ENCODE results near the gene ARHGDIA. TPM values are rescaled to one million over a fixed set of nuclear protein-coding genes. Genes with fewer than 3 reads are reported as not detected.

Gene ARHGDIA
- total RNA-seq, 4 donors from 2014 or later, result 189 to 480 (median 323) TPM

DNA sequence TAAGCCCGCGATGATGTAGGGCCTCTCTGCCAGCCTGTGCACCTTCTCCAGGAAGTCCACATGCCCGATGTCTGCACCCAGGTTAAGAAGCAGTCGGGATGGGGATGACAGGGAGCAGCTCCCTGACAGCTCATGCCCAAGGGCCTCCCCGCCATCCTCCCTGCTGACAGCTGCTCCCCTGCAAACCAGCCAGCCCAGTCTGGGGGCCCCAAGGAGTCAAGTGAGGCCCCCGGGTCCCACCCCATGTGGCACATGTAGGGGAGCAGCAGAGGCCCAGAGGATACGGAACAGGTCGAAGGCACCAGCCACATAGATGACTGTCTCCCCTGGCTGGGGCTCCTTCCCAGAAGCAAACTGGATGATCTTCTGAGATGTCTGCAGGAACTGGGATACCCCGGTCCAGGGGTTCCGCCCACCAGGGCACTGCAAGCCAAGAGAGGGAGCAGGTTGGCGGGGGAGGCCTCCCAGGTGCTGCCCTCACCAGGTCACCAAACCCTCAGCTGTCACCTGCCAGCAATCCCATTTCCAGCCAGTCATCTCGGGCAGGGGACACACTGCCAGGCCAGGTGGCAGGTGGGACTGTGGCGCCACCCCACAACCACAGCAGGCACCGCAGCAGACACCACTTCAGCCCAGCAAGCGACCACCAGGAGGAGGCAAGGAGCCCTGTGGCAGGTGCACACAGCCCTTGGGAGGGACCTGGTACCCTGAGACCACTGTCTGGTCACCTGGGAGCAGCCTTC lies 35.5 kb upstream of the ARHGDIA start:
- no peak for DNase-seq
- 90% methylated on average over 11 of the region's 15 CpGs; no CpG with 5 or more reads in 1 of the 2 donors for WGBS, 2 donors (ENCODE audit: low coverage in 1 of 2)
- Histone ChIP-seq H3K36me3 (no peaks in the 10 kb centered on the region), H3K27me3 (peaks cover 16% of the 10 kb centered on the region), H3K27ac (no peak overlapping the region), H3K4me3 (no peak overlapping the region), H3K9me3 (no peaks in the 10 kb centered on the region), H3K4me1 (peaks cover 18 to 26% (median 23%) of the 10 kb centered on the region in 4 donors)
- TF ChIP-seq EP300 (IDR thresholded peaks at IDR 0.05; ENCODE audit: low read depth) (no peak), POLR2A (IDR thresholded peaks at IDR 0.05) (no peak), POLR2AphosphoS5 (IDR thresholded peaks at IDR 0.05) (no peak)
- TF ChIP-seq, protein P1, sequence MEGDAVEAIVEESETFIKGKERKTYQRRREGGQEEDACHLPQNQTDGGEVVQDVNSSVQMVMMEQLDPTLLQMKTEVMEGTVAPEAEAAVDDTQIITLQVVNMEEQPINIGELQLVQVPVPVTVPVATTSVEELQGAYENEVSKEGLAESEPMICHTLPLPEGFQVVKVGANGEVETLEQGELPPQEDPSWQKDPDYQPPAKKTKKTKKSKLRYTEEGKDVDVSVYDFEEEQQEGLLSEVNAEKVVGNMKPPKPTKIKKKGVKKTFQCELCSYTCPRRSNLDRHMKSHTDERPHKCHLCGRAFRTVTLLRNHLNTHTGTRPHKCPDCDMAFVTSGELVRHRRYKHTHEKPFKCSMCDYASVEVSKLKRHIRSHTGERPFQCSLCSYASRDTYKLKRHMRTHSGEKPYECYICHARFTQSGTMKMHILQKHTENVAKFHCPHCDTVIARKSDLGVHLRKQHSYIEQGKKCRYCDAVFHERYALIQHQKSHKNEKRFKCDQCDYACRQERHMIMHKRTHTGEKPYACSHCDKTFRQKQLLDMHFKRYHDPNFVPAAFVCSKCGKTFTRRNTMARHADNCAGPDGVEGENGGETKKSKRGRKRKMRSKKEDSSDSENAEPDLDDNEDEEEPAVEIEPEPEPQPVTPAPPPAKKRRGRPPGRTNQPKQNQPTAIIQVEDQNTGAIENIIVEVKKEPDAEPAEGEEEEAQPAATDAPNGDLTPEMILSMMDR (IDR thresholded peaks at IDR 0.05), result no peak
- intact Hi-C loops (cut with DNase I; ENCODE audit: low total_unique reads) (no loop called here), in situ Hi-C loops (cut with MboI; ENCODE audit: low pct_ligation_motif_present in 1 of 4, low pct_unique_long_range_greater_than_20kb in 1 of 4, low sequenced_read_pairs in 3 of 4) (no loop called here)

DNA sequence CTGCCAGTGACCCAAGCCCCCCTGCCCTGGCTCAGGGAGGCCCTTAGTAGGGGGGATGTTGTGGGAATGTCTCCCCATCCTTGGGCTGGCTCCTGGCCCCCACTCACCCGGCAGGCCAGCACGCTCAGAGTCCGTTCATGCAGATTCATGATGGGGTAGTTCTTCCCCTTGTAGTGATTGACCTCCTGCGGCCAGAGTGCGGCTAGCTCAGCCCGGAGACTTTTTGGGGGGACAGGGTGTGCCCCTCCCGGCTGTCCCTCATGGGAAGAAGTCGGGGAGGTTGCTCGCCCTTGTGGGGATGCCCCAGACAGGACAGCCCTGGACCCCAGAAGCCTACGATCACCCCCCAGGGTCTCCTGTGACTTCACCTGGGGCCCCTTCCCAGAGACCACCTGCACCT lies 34.9 kb upstream of the ARHGDIA start:
- Histone ChIP-seq H3K9me3 (no peaks in the 10 kb centered on the region), H3K4me3 (no peak overlapping the region), H3K4me1 (peaks cover 20 to 27% (median 22%) of the 10 kb centered on the region in 4 donors), H3K27me3 (peaks cover 21% of the 10 kb centered on the region), H3K27ac (no peak overlapping the region), H3K36me3 (no peaks in the 10 kb centered on the region)
- no peak for DNase-seq
- TF ChIP-seq EP300 (IDR thresholded peaks at IDR 0.05; ENCODE audit: low read depth), result no peak
- TF ChIP-seq POLR2A (IDR thresholded peaks at IDR 0.05), result no peak
- intact Hi-C loops (cut with DNase I; ENCODE audit: low total_unique reads), result no loop called here
- WGBS, 2 donors (ENCODE audit: low coverage in 1 of 2), result 98% methylated on average over 9 of the region's 10 CpGs; no CpG with 5 or more reads in 1 of the 2 donors
- in situ Hi-C loops (cut with MboI; ENCODE audit: low pct_ligation_motif_present in 1 of 4, low pct_unique_long_range_greater_than_20kb in 1 of 4, low sequenced_read_pairs in 3 of 4), result no loop called here

GRCh38 chr17:81905424-81905875 lies 34.3 kb upstream of the ARHGDIA start:
- no peak for TF ChIP-seq EP300 (IDR thresholded peaks at IDR 0.05; ENCODE audit: low read depth)
- TF ChIP-seq POLR2AphosphoS5 (IDR thresholded peaks at IDR 0.05), result no peak
- no peak for TF ChIP-seq POLR2A (IDR thresholded peaks at IDR 0.05)
- TF ChIP-seq, protein P1 (IDR thresholded peaks at IDR 0.05), result no peak
- no peaks in the 10 kb centered on the region for H3K36me3 ChIP-seq
- intact Hi-C loops (cut with DNase I; ENCODE audit: low total_unique reads), result no loop called here
- no peak overlapping the region for H3K27ac ChIP-seq
- peaks cover 21% of the 10 kb centered on the region for H3K27me3 ChIP-seq
- in situ Hi-C loops (cut with MboI; ENCODE audit: low pct_ligation_motif_present in 1 of 4, low pct_unique_long_range_greater_than_20kb in 1 of 4, low sequenced_read_pairs in 3 of 4), result no loop called here
- peaks cover 19 to 24% (median 21%) of the 10 kb centered on the region in 4 donors for H3K4me1 ChIP-seq
- H3K9me3 ChIP-seq, result no peaks in the 10 kb centered on the region
- no peak for DNase-seq
- no peak overlapping the region for H3K4me3 ChIP-seq
- 90% methylated on average over 15 of the region's 16 CpGs; no CpG with 5 or more reads in 1 of the 2 donors for WGBS, 2 donors (ENCODE audit: low coverage in 1 of 2)

DNA sequence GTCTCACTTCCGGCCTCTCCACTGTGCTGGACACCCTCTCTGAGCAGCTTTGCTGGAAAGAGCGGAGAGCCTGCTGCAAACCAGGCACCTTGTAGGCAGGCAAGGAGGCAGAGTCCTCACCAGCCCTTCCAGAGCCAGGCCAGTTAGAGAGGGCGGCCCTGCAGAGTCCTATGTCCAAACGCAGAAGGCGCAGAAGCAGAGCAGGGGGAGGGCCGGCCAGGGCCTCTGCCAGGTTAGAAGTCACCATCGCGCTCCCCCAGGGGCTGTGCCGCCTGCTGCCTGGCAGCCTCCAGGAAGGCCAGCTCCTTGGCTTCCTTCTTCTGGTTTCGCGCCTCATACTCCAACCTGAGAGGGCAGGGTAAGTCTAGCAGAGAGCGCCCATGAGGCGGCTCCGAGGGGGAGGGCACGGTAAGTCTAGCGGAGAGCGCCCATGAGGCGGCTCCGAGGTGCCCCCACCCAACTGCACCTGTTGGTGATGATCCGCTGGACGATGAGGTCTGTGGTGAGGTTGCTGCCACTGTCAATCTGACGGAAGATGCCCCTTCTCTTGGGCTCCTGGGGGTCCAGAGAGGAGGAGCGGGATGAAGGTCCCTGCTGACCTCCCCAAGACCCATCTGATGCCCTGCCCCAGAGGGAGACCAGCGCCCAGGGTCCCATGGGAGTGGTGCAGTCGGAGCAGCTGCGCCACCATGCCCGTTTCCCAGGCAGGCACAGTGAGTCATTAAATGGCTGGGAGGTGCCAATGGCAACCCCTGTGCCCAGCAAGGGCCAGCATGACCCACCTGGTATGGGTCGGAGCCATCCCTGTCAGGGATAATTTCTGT lies 33.7 kb upstream of the ARHGDIA start:
- intact Hi-C loops (cut with DNase I; ENCODE audit: low total_unique reads), result no loop called here
- no peak overlapping the region for H3K4me3 ChIP-seq
- WGBS, 2 donors (ENCODE audit: low coverage in 1 of 2), result 92% methylated on average over 27 of the region's 28 CpGs; no CpG with 5 or more reads in 1 of the 2 donors
- H3K27ac ChIP-seq, result no peak overlapping the region
- no peaks in the 10 kb centered on the region for H3K9me3 ChIP-seq
- H3K36me3 ChIP-seq, result peaks cover 0 to 4% (median 0%) of the 10 kb centered on the region in 4 donors
- no peak for DNase-seq
- peaks cover 21% of the 10 kb centered on the region for H3K27me3 ChIP-seq
- peaks cover 13 to 18% (median 15%) of the 10 kb centered on the region in 4 donors for H3K4me1 ChIP-seq
- TF ChIP-seq POLR2A (IDR thresholded peaks at IDR 0.05), result no peak
- no peak for TF ChIP-seq EP300 (IDR thresholded peaks at IDR 0.05; ENCODE audit: low read depth)
- TF ChIP-seq, protein P1 (IDR thresholded peaks at IDR 0.05), result no peak
- no peak for TF ChIP-seq POLR2AphosphoS5 (IDR thresholded peaks at IDR 0.05)
- in situ Hi-C loops (cut with MboI; ENCODE audit: low pct_ligation_motif_present in 1 of 4, low pct_unique_long_range_greater_than_20kb in 1 of 4, low sequenced_read_pairs in 3 of 4), result no loop called here
